SK-N-SH (cell line): ENCODE measurements around the gene HAUS7.

Experiments
- EP300 ChIP-seq, 2 experiments: IDR thresholded peaks; 2 replicates each; pipeline versions ENCODE4 v1.4.0 to v1.6.1; 2012; ENCODE audit warnings: borderline replicate concordance in 1 of 2, low read depth in 1 of 2, low read length in 1 of 2
- FOXM1 ChIP-seq: IDR thresholded peaks from 2 replicates; pipeline ENCODE4 v1.4.0; 2012; ENCODE audit warnings: low read depth, mild to moderate bottlenecking
- GABPA ChIP-seq: IDR thresholded peaks from 2 replicates; pipeline ENCODE4 v1.4.0; 2012; ENCODE audit warnings: low read depth, mild to moderate bottlenecking
- MAX ChIP-seq: IDR thresholded peaks from 2 replicates; pipeline ENCODE4 v1.4.0; 2012; ENCODE audit warnings: low read depth
- RAD21 ChIP-seq: IDR thresholded peaks from 2 replicates; pipeline ENCODE4 v1.6.1; 2012; ENCODE audit warnings: mild to moderate bottlenecking, low read length
- SIN3A ChIP-seq: IDR thresholded peaks from 2 replicates; pipeline ENCODE4 v1.6.1; 2012; ENCODE audit warnings: low read depth, mild to moderate bottlenecking, low read length, moderate library complexity, borderline replicate concordance
- TAF1 ChIP-seq: IDR thresholded peaks from 2 replicates; pipeline ENCODE4 v1.6.1; 2012; ENCODE audit warnings: low read depth, mild to moderate bottlenecking, low read length, moderate library complexity, borderline replicate concordance
- TEAD4 ChIP-seq: IDR thresholded peaks from 2 replicates; pipeline ENCODE4 v1.4.0; 2012; ENCODE audit warnings: mild to moderate bottlenecking, borderline replicate concordance; ENCODE audit not compliant: insufficient read depth
- USF2 ChIP-seq: fragments of 150-350 bp; IDR thresholded peaks from 2 replicates; pipeline ENCODE4 v1.6.1; 2017; ENCODE audit warnings: antibody characterized with exemption, low read length, low read depth, borderline replicate concordance
- YY1 ChIP-seq: IDR thresholded peaks from 2 replicates; pipeline ENCODE4 v1.4.0; 2012; ENCODE audit warnings: low read depth, mild to moderate bottlenecking
- TF ChIP-seq, protein P1 (sequence below): fragments of 200-600 bp; sonication (generic); IDR thresholded peaks from 2 replicates; pipeline ENCODE4 v1.6.1; 2017; ENCODE audit warnings: antibody characterized with exemption, mild to moderate bottlenecking, moderate library complexity
- TF ChIP-seq, protein P2 (sequence below): IDR thresholded peaks from 2 replicates; pipeline ENCODE4; 2012
- TF ChIP-seq, protein P3 (sequence below): IDR thresholded peaks from 2 replicates; pipeline ENCODE4 v1.4.0; 2012; ENCODE audit warnings: low read depth, borderline replicate concordance

- TF ChIP-seq, protein P1, sequence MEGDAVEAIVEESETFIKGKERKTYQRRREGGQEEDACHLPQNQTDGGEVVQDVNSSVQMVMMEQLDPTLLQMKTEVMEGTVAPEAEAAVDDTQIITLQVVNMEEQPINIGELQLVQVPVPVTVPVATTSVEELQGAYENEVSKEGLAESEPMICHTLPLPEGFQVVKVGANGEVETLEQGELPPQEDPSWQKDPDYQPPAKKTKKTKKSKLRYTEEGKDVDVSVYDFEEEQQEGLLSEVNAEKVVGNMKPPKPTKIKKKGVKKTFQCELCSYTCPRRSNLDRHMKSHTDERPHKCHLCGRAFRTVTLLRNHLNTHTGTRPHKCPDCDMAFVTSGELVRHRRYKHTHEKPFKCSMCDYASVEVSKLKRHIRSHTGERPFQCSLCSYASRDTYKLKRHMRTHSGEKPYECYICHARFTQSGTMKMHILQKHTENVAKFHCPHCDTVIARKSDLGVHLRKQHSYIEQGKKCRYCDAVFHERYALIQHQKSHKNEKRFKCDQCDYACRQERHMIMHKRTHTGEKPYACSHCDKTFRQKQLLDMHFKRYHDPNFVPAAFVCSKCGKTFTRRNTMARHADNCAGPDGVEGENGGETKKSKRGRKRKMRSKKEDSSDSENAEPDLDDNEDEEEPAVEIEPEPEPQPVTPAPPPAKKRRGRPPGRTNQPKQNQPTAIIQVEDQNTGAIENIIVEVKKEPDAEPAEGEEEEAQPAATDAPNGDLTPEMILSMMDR: no peak
- TF ChIP-seq FOXM1 (no peak), USF2 (no peak), MAX (no peak), EP300 (IDR thresholded peaks at IDR 0.05; ENCODE audit: borderline replicate concordance in 1 of 2, low read depth in 1 of 2, low read length in 1 of 2) (no peak), SIN3A (no peak), YY1 (no peak), TAF1 (no peak), RAD21 (no peak), GABPA (no peak), TEAD4 (no peak)
- TF ChIP-seq, protein P2, sequence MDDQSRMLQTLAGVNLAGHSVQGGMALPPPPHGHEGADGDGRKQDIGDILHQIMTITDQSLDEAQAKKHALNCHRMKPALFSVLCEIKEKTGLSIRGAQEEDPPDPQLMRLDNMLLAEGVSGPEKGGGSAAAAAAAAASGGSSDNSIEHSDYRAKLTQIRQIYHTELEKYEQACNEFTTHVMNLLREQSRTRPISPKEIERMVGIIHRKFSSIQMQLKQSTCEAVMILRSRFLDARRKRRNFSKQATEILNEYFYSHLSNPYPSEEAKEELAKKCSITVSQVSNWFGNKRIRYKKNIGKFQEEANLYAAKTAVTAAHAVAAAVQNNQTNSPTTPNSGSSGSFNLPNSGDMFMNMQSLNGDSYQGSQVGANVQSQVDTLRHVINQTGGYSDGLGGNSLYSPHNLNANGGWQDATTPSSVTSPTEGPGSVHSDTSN: no peak
- TF ChIP-seq, protein P3, sequence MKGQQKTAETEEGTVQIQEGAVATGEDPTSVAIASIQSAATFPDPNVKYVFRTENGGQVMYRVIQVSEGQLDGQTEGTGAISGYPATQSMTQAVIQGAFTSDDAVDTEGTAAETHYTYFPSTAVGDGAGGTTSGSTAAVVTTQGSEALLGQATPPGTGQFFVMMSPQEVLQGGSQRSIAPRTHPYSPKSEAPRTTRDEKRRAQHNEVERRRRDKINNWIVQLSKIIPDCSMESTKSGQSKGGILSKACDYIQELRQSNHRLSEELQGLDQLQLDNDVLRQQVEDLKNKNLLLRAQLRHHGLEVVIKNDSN: no peak
Observed at GRCh38 chrX:153495903-153496589, 25.7 kb upstream of the HAUS7 start.
